A673 (cell line): Measurements from ENCODE around the gene PCBP4.

Source experiments
- CTCF ChIP-seq: fragments of 300-800, 200-600 bp; sonication (generic); conservative IDR thresholded peaks from 2 replicates; pipeline ENCODE4 v1.5.1; 2017; ENCODE audit warnings: low read depth, mild to moderate bottlenecking, antibody characterized with exemption, low read length, moderate library complexity, mixed read lengths
- EZH2 ChIP-seq: fragments of 200-600 bp; sonication (generic); IDR thresholded peaks from 2 replicates; pipeline ENCODE4 v1.6.1; 2017; ENCODE audit warnings: borderline replicate concordance, low read depth, mild to moderate bottlenecking, mixed read lengths, antibody characterized with exemption, low read length; ENCODE audit not compliant: poor library complexity, severe bottlenecking

- TF ChIP-seq CTCF (no peak), EZH2 (no peak)
Measured at GRCh38 chr3:51968883-51969678, 1.8 kb upstream of the PCBP4 start.
